ENCODE data around the gene REPIN1. TPM values are rescaled to one million over a fixed set of nuclear protein-coding genes. Genes with fewer than 3 reads are reported as not detected.

The REPIN1 gene
- total RNA-seq, 1 experiment from 2014 or later: 106 TPM

DNA sequence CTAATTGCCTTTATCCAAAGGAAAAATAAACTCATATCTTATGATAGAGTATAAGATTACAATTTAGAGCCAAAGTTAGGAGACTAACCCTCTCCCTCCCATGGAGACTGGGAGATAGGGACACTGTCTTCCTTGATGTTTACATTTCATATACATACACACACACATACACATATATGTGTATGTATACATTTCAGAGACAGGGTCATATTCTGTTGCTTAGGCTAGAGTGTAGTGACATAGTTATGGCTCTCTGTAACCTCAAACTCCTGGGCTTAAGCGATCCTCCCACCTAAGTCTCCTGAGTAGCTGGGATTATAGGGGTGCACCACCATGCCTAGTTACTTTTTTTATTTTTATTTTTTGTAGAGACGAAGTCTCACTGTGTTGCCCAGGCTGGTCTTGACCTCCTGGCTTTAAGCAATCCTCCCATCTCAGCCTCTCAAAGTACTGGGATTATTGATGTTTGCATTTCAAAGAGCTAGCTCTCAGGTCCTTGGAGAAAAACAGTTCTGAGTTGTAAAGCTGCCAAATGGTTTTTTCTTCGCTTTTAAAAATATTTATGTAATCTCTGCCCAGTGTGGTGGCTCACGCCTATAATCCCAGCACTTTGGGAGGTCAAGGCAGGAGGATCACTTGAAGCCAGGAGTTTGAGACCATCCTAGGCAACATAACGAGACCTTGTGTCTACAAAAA is 8.1 kb upstream of the REPIN1 start:
- no peak overlapping the region for H3K56ac ChIP-seq (ENCODE audit: insufficient read length, low read depth, low read length)
- no peak overlapping the region for H4K91ac ChIP-seq (ENCODE audit: insufficient read length, low read depth, low read length)
- no peak overlapping the region for H2AFZ ChIP-seq (ENCODE audit: low read length)
- no peak overlapping the region for H2BK5ac ChIP-seq (ENCODE audit: insufficient read length, low read length)
- no peaks in the 10 kb centered on the region for H4K20me1 ChIP-seq (ENCODE audit: control insufficient read depth, insufficient read depth, insufficient read length)
- H3K79me2 ChIP-seq (ENCODE audit: insufficient read depth, low read length): no peaks in the 10 kb centered on the region
- H3K27me3 Mint-ChIP-seq (ENCODE audit: low read depth): peaks cover 1% of the 10 kb centered on the region
- no peak for DNase-seq
- H3K4me1 Mint-ChIP-seq: peaks cover 33 to 45% of the 10 kb centered on the region in 2 experiments
- TF ChIP-seq, protein P1, sequence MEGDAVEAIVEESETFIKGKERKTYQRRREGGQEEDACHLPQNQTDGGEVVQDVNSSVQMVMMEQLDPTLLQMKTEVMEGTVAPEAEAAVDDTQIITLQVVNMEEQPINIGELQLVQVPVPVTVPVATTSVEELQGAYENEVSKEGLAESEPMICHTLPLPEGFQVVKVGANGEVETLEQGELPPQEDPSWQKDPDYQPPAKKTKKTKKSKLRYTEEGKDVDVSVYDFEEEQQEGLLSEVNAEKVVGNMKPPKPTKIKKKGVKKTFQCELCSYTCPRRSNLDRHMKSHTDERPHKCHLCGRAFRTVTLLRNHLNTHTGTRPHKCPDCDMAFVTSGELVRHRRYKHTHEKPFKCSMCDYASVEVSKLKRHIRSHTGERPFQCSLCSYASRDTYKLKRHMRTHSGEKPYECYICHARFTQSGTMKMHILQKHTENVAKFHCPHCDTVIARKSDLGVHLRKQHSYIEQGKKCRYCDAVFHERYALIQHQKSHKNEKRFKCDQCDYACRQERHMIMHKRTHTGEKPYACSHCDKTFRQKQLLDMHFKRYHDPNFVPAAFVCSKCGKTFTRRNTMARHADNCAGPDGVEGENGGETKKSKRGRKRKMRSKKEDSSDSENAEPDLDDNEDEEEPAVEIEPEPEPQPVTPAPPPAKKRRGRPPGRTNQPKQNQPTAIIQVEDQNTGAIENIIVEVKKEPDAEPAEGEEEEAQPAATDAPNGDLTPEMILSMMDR (conservative IDR thresholded peaks at IDR 0.05): no peak
- no peak overlapping the region; a peak in 1 of 5 replicates for H3K4me3 Mint-ChIP-seq
- no peak overlapping the region for H3K18ac ChIP-seq (ENCODE audit: insufficient read length, low read depth, low read length)
- H3K4me2 ChIP-seq (ENCODE audit: insufficient read depth, insufficient read length, low read length): no peak overlapping the region
- H3K23me2 ChIP-seq (ENCODE audit: insufficient read length, low read depth, low read length, poor library complexity, severe bottlenecking): no peaks in the 10 kb centered on the region
- no peak overlapping the region for H3T11ph ChIP-seq (ENCODE audit: low read length)
- H3K79me1 ChIP-seq (ENCODE audit: insufficient read depth, low read depth, low read length, poor library complexity, severe bottlenecking): no peaks in the 10 kb centered on the region
- H4K5ac ChIP-seq (ENCODE audit: insufficient read length, low read depth, low read length): no peak overlapping the region
- H3K4ac ChIP-seq (ENCODE audit: low read depth, low read length): no peak overlapping the region
- no peak overlapping the region for H2BK120ac ChIP-seq (ENCODE audit: low read depth, low read length, poor library complexity, severe bottlenecking)
- H3K14ac ChIP-seq (ENCODE audit: insufficient read depth, low read length): no peak overlapping the region
- H3K27ac Mint-ChIP-seq: no peak overlapping the region; a peak in 1 of 7 replicates
- no peak overlapping the region for H4K8ac ChIP-seq (replicated peaks; ENCODE audit: insufficient read length, low read depth, low read length)
- H2BK15ac ChIP-seq (ENCODE audit: low read depth, low read length): no peak overlapping the region
- H3K9me3 Mint-ChIP-seq: peaks cover 4 to 7% of the 10 kb centered on the region in 2 experiments; a peak in 3 of 5 replicates
- H2AK5ac ChIP-seq (ENCODE audit: insufficient read length, low read length): no peak overlapping the region
- no peak overlapping the region for H3K23ac ChIP-seq (ENCODE audit: insufficient read length, low read depth, low read length)
- no peaks in the 10 kb centered on the region for H3K27me3 ChIP-seq (ENCODE audit: insufficient read depth, low read length)
- H3K27ac ChIP-seq (ENCODE audit: insufficient read length, low read depth, low read length): no peak overlapping the region
- 0 out of 2 replicates have a peak, but pooled peaks cover 3% of the 10 kb centered on the region for H3K4me1 ChIP-seq (ENCODE audit: insufficient read depth, low read length)
- H3K9ac ChIP-seq (ENCODE audit: extremely low read depth, insufficient read length, low read length): no peak overlapping the region
- WGBS (ENCODE audit: extremely low coverage, insufficient read length, low lambda C conversion rate): no CpG with 5 or more reads among the region's 5 CpGs
- no peaks in the 10 kb centered on the region for H3K9me3 ChIP-seq (ENCODE audit: control insufficient read depth, low read depth, low read length)
- H3K36me3 Mint-ChIP-seq (ENCODE audit: insufficient read depth in 1 of 3, low read depth in 3 of 3): peaks cover 0 to 4% (median 0%) of the 10 kb centered on the region in 3 experiments; a peak in 1 of 7 replicates
- H2BK20ac ChIP-seq (ENCODE audit: low read depth, low read length, poor library complexity, severe bottlenecking): no peak overlapping the region
- no peak overlapping the region for H2BK12ac ChIP-seq (ENCODE audit: insufficient read length, low read depth, low read length)

Measured in H9 (cell line).